GM21717 (cell line): ENCODE results near the gene CNBP.
A peak's percentile ranks its signal among the peaks of the same experiment; 100 is the strongest.
"Not testable (repeated sequence)": the region's sequence is repeated elsewhere in the genome, so short reads cannot be mapped to it uniquely, and the experiment has no call there.

Experiments
- ATAC-seq: cut with Tn5 transposase; IDR thresholded peaks from one replicate; pipeline ENCODE4 v1.9.1; 2021; ENCODE audit warnings: mild to moderate bottlenecking, moderate library complexity; ENCODE audit not compliant: unreplicated experiment

The CNBP gene

DNA sequence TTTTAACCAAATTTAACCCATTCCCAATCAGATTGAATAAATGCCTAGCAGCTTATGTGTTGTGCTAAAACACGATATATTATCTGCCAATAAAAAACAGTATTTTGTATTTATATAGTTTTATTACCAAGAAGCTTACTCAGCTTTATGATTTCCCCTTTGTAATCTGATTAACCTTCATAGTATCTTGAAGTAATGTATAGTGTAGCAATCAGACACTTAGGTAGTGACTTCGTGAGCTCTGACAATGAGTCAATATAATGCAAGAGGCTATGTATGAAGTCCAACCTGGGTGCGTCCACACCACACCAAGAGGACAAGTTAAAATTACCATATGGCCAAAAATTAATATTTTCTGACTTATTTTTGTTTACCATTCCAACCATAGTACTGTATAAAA is 2.1 kb upstream of the CNBP start:
- ATAC-seq: no peak

DNA sequence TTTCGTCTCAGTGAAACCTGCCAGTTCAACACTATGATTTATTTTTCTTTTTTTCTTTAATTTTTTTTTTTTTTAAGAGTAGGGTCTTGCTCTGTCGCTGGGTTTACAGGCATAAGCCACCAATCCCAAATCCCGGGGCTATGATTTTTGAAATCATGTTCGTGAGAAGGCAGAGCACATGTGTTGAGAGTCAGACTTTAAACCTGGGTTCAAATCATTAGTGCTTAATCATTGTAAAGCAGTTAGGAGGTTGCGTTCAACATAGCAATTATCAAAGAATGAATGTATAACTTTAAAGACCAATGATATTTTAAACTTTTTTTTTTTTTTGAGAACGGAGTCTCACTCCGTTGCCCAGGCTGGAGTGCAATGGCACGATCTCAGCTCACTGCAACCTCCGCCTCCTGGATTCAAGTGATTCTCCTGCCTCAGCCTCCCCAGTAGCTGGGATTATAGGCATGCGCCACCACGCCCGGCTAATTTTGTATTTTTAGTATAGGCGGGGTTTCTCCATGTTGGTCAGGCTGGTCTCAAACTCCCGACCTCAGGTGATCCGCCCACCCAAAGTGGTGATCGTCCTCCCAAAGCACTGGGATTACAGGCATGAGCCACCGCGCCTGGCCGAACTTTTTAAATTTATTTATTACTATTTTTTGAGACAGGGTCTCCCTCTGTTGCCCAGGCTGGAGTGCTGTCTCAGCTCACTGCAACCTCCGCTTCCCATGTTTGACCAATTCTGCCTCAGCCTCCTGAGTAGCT is 1.3 kb upstream of the CNBP start:
- ATAC-seq: not testable (repeated sequence)

DNA sequence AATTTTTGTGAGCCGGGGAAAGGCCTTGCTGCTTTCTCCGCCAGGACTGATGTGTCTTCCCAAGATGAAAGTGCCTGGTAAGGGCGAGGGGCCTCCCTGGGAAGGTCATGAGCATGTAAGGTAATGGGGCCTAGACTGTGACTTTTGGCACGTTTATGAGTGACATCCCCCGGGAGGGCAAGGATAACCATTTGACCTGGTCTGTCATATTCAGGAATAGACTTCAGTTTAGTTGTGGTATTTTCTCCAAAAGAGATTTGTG is 631 bp upstream of the CNBP start:
- ATAC-seq: no peak

DNA sequence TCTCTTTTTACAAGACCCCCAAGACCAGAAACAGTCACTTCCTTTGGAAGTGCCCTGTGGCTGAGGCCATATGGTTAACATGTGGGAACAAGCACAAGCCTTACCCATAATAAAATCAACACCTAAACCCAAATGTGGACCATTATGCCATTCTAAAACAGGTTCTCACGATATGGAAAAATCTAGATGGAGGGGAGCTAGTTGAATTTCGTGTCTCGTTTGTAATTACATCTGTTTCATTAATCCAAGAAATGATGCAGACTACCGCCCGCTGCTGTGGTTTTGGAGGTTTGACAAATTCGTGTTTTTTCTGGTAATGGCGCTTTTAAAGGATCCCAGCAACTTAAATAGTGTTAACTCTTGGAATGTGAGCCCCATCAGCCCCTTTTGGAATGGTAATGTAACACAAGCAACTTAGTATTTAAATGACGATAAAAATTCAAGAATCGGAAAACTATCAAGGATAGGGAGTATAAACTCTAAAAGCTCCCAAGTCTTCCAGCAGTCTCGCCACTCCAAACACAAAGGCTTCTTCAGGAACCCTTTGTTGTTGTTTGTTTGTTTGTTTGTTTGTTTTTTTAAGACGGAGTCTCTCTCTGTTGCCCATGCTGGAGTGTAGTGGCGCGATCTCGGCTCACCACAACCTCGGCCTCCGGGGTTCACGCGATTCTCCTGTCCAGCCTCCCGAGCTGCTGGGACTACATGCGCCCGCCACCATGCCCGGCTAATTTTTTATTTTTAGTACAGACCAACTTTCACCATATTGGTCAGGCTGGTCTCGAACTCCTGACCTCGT is 1.1 kb downstream of the CNBP start:
- no peak for ATAC-seq

DNA sequence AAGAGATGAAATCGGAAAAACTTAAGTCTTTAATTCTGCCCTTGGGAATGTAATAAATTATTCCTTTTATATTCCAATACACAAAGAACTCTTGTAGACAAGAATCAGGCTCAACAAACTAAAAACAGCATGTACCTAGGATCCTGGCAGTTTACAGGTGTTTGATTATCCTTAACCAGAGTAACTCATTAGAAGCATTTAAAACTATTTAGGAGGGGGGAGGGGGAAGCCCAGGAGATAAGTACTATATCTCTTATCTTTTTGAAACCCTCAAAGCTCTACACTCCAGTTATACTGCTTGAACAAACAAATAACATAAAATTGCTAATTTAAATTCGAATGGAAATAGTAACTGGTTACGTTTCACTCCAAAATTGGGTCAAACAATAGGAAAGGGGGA is 1.9 kb downstream of the CNBP start:
- no peak for ATAC-seq

GRCh38 chr3:129180461-129180860 is 3.2 kb downstream of the CNBP start:
- no peak for ATAC-seq

DNA sequence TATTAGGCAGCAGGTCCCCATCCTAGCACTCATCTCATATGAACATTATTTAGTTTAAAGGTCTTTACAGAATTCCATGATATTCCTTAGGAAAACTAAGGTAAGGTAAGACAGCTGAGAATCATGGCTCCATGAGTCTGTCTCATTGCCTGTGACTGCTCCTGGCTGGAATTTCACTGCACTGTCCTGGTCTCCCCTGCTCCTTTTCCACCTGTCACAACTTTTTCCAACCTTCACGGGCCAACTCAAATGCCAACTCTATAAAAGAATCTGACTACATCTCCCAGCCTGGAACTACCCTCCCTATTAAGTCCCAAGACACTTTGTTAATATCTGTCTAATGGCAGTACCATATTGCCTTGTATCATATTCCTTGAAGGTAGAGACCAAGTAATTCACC is 7.6 kb downstream of the CNBP start:
- ATAC-seq: no peak

DNA sequence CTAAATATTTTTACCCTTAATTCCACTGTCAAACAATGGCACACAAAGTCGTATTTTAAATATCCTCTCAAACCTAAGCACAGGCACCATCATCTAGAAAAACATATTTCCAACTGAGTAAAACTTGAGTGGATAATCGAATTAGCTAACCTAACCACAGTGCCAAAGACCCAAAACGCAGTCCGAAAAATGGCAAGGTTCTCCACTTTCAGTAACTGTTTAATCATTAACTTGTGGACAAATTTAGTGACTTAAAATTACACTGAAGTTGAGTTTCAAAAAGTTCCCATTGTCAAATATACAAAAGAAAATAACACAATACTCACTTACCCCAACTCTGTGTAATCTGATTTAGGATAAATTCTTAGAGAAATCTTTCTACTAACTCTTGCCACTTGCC is 10.0 kb downstream of the CNBP start:
- no peak for ATAC-seq

GRCh38 chr3:129173206-129173605 is 10.5 kb downstream of the CNBP start:
- no peak for ATAC-seq

DNA sequence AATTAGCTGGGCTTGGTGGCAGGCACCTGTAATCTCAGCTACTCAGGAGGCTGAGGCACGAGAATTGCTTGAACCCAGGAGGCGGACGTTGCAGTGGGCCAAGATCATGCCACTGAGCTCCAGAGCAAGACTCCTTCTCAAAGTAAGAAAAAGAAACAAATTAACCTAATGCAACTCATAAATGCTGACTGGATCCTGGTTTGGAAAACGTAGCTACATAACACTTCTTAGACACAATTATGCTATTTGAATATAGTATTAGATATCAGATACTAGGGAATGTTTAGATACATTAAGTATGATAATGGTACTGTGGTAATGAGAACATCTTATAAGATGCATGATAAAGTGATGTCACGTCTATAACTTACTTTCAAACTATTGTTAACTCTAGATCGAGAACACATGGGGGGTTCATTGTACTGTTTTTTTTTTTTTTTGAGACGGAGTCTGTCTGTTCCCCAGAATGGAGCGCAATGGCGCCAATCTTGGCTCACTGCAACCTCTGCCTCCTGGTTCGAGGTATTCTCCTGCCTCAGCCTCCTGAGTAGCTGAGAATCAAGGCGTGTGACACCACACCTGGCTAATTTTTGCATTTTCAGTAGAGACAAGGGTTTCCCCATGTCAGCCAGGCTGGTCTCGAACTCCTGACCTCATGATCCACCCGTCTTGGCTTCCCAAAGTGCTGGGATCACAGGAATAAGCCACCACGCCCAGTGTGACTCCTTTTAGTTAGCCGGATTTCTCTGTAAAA is 16.9 kb downstream of the CNBP start:
- no peak for ATAC-seq

GRCh38 chr3:129165594-129165993 is 18.1 kb downstream of the CNBP start:
- not testable (repeated sequence) for ATAC-seq

- ATAC-seq: no peak
Measured at GRCh38 chr3:129164500-129164899, 19.2 kb downstream of the CNBP start.

DNA sequence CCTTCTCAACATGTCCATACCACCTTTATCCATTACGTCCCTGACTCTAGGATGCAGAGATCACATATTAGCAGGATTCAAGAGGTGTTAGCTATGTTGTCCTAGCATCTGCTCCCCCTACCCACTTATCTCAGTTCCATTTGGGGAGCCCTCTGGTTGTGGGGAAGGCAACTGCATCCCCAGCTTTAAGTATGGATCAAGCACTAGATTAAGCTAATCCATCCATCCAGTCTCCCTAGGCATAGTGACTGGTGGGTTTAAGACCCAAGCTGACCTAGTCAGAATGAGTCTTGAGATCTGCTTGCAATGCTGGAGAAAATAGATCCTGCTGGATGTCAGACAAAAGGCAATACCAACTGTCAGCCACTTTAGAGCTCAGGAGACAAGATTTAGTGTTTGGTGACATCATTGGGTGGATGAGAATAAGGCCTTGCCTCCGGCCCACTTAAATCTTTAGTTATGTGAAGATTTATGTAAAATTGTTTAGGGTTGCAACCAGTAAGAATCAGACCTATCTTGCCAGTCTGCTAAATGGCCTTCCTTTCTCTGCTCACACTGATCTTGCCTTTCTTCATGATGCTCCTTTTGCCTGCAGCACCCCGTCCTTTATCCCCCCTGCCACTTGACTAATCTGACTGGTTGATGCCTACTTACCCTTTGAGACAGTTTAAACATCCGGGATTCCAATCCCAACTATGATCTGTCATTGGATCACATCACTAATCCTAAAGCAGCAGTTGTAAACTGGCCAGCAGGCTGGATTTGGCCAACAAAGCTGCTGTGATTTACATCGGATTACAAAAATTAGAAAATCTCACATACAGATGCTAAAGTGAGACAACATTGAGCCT is 20.7 kb downstream of the CNBP start:
- ATAC-seq: no peak

DNA sequence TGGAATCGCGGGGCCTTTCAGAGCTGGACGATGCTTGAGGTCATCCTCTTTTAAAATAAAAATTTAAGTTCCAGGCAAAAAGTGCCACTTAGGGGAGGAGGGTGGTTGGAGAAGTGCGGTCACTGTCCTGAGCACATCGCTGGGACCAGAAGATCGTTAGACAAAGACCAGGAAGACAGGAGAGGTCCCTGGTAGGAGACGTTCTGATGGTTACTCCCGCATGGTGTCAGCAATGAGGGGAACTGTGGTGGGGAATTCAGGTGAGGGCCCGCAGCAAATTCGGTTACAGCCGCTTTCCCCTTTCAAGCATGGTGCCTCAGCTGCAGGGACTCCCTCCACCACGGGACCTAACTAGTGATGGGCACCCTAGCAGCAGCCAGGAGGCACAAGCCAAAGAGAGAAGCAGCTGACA is 21.8 kb downstream of the CNBP start:
- peak; percentile 12 for ATAC-seq

GRCh38 chr3:129160891-129161859 is 22.5 kb downstream of the CNBP start, which contains the start of gene ISY1:
ISY1 (minus strand) TSS chr3:129161063; CDS start chr3:129160975, 88 bp downstream.
- peak; percentile 72 for ATAC-seq

DNA sequence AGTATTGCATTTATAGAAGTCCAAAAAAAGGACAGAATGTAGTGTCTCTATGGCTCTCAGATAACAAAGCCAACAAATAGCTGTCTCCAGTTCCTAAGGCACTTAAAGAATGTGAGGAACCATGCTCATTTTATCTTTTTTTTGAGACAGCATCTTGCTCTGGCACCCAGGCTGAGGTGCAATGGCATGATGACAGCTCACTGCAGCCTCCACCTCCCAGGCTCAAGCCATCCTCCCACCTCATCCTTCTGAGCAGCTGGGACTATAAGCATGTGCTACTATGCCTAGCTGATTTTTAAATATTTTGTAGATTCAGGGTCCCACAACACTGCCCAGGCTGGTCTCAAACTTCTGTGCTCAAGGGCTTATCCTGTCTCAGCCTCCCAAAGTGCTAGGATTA is 38.9 kb downstream of the CNBP start:
- ATAC-seq: no peak

DNA sequence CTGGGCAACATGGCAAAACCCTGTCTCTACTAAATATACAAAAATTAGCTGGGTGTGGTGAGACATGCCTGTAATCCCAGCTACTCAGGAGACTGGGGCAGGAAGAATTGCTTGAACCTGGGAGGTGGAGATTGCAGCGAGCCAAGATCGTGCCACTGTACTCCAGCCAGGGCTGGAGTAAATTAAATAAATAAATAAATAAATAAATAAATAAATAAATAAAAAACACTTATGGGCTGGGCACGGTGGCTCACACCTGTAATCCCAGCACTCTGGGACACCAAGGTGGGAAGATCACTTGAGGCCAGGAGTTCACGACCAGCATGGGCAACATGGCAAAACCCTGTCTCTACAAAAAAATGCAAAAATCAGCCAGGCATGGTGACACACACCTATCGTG is 42.7 kb downstream of the CNBP start:
- ATAC-seq: not testable (repeated sequence)

DNA sequence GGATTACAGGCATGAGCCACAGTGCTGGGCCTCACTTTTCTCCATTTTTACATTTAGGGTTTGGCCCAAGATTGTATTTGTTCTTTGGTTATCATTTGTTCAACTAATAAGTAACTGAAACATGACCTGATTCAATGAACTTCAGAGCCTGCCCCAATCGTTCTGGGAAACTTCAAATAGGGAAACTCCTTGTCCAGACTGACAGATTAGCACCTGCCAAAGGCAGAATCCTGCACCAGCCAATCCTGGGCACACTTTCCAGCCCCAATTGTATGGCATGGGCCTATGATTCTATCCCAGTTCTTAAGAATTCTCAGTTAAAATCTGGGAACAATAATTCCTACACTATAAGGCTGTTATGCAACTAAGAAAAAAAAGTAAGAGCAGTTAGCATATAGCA is 43.8 kb downstream of the CNBP start:
- no peak for ATAC-seq

GRCh38 chr3:129136275-129136674 is 47.4 kb downstream of the CNBP start:
- not testable (repeated sequence) for ATAC-seq
